Uterus (tissue), 4 donors: ENCODE data around the gene TMC8. TPM values are rescaled to one million over a fixed set of nuclear protein-coding genes. Genes with fewer than 3 reads are reported as not detected.

Experiments
- DNase-seq, 2 donors: peaks; one replicate each; pipeline ENCODE4 v3.0.0-alpha.2; 2019 to 2020
- H3K27ac ChIP-seq, 2 donors: fragments of 200-600 bp; sonication (generic); 1 replicate in 1 of 2; 2 replicates in 1 of 2; pipeline ENCODE4 v1.5.1; 2016 to 2018
- H3K27me3 ChIP-seq, 2 donors: fragments of 200-600 bp; sonication (generic); one replicate each; pipeline ENCODE4 v1.5.1; 2018 to 2019; ENCODE audit warnings: control low read depth in 1 of 2
- H3K36me3 ChIP-seq, 2 donors: fragments of 200-600 bp; sonication (generic); one replicate each; pipeline ENCODE4 v1.5.1; 2019; ENCODE audit warnings: control low read depth in 1 of 2
- H3K4me1 ChIP-seq, 2 donors: fragments of 200-600 bp; sonication (generic); one replicate each; pipeline ENCODE4 v1.5.1; 2018 to 2019; ENCODE audit warnings: control low read depth in 1 of 2
- H3K4me3 ChIP-seq, 2 donors: fragments of 200-600 bp; sonication (generic); 1 replicate in 1 of 2; 2 replicates in 1 of 2; pipeline ENCODE4 v1.5.1; 2018 to 2019; ENCODE audit warnings: mild to moderate bottlenecking in 1 of 2
- H3K9me3 ChIP-seq, 2 donors: fragments of 200-600 bp; sonication (generic); one replicate each; pipeline ENCODE4 v1.5.1; 2019; ENCODE audit warnings: control low read depth in 1 of 2
- POLR2A ChIP-seq, 2 donors: fragments of 450-650 bp; IDR thresholded peaks; one replicate each; pipeline ENCODE4 v1.6.1; 2016; ENCODE audit warnings: antibody characterized with exemption in 2 of 2, mild to moderate bottlenecking in 1 of 2, moderate library complexity in 1 of 2
- intact Hi-C: fragments of 100-400 bp; cut with DNase I; formaldehyde crosslinking; loops from one replicate; pipeline ENCODE4 v1.15.1; 2023; ENCODE audit warnings: low total_unique reads
- total RNA-seq, 4 donors: library from RNA; depleted of rRNA in 3 of 4; stranded (reverse); fragments of >200 nt in 3 of 4; gene quantifications; one replicate each; pipeline versions ENCODE4 v1.1.0 to v1.2.4, GENCODE V29; 2014 to 2023
- TF ChIP-seq, protein P1 (sequence below), 4 experiments: fragments of 200-600 bp in 2 of 4; fragments of 450-650 bp in 2 of 4; sonication (generic) in 2 of 4; IDR thresholded peaks; one replicate each; pipeline ENCODE4 v1.5.1; 2016 to 2019; ENCODE audit warnings: antibody characterized with exemption in 4 of 4, mild to moderate bottlenecking in 2 of 4, moderate library complexity in 1 of 4
- donor health status: DM: yes; HTN: yes; CAD: no.

Gene TMC8
- total RNA-seq, 4 donors from 2014 or later: 0.51 to 20.1 (median 3.1) TPM

- Histone ChIP-seq H3K27me3 (no peaks in the 10 kb centered on the region), H3K4me1 (no peaks in the 10 kb centered on the region), H3K4me3 (no peak overlapping the region), H3K36me3 (no peaks in the 10 kb centered on the region), H3K27ac (no peak overlapping the region), H3K9me3 (no peaks in the 10 kb centered on the region)
- intact Hi-C loops: no loop called here
- no peak for DNase-seq
- TF ChIP-seq, protein P1, sequence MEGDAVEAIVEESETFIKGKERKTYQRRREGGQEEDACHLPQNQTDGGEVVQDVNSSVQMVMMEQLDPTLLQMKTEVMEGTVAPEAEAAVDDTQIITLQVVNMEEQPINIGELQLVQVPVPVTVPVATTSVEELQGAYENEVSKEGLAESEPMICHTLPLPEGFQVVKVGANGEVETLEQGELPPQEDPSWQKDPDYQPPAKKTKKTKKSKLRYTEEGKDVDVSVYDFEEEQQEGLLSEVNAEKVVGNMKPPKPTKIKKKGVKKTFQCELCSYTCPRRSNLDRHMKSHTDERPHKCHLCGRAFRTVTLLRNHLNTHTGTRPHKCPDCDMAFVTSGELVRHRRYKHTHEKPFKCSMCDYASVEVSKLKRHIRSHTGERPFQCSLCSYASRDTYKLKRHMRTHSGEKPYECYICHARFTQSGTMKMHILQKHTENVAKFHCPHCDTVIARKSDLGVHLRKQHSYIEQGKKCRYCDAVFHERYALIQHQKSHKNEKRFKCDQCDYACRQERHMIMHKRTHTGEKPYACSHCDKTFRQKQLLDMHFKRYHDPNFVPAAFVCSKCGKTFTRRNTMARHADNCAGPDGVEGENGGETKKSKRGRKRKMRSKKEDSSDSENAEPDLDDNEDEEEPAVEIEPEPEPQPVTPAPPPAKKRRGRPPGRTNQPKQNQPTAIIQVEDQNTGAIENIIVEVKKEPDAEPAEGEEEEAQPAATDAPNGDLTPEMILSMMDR (IDR thresholded peaks at IDR 0.05): no peak
- no peak for TF ChIP-seq POLR2A (IDR thresholded peaks at IDR 0.05)
Observed at GRCh38 chr17:78109489-78109761, 21.1 kb upstream of the TMC8 start.

DNA sequence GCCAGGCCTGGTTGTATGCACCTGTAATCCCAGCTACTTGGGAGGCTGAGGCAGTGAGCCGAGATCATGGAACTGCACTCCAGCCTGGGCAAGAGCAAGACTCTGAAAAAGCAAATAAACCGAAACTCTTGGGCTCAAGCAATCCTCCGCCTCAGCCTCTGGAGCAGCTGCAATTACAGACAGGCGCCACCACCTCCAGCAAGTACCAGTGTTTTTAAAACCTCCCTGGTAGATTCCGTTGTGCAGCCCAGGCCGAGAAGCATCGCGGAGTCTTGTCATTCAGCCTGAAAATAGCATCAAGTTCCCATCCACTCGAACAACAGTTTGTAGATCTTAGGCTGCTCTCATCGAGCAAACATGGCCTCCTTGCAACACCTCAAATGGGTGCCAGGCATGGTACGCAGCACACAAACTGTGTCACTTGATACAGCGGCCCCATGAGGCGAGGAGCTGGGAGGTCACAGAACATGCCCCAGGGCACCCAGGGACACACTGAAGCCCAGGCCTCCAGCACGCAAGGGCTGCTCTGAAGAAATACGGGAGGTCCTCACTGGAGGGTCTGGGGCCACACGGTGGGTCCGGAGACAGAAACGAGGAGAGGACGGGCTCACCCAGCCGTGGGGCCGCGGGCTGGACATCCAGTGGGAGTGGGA is 20.1 kb upstream of the TMC8 start:
- DNase-seq: peak in 1 of 2 donors; percentile 15
- H3K4me1 ChIP-seq: no peaks in the 10 kb centered on the region
- no peak overlapping the region for H3K27ac ChIP-seq
- H3K9me3 ChIP-seq: no peaks in the 10 kb centered on the region
- no peaks in the 10 kb centered on the region for H3K27me3 ChIP-seq
- intact Hi-C loops: loop anchor here (5.0 kb wide), 1 partner anchor 67 kb away; no protein-coding TSS in a partner anchor
- TF ChIP-seq, protein P1 (IDR thresholded peaks at IDR 0.05): no peak
- no peak for TF ChIP-seq POLR2A (IDR thresholded peaks at IDR 0.05)
- no peaks in the 10 kb centered on the region for H3K36me3 ChIP-seq
- no peak overlapping the region for H3K4me3 ChIP-seq

DNA sequence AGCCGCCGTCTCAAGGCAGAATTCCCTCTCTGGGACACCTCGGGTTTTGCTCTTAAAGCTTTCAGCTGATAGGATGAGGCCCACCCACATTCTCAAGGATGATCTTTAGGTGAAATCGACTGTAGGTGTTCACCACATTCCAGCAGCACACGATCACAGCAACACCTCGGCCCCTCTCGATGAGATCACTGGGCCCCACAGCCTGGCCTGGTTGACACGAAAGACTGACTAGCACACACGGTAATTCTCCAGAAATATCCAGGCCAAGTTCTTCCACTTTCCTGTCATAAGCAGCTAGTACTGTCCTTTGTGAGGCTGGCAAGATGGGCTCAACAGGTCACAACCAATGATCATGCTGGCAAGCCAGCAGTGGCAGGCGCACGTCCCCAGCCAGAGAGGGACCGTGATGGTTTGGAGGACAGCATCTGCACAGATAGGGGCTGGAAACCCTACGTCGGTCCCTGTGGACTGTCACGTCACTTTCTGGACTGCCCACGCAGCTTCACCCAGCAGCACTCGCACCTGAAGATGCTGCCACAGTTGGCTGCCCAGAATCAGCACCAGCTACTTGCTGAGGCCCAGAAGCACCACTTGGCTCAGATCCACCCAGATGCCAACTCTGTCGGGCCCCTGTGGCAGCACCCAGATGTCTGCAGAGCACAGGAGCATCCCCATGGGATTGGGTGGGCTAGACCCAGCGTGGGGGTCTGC is 19.4 kb upstream of the TMC8 start:
- H3K27me3 ChIP-seq: no peaks in the 10 kb centered on the region
- DNase-seq: peak in 1 of 2 donors; percentile 16
- intact Hi-C loops: loop anchor here (5.0 kb wide), 1 partner anchor 66 kb away; no protein-coding TSS in a partner anchor
- no peaks in the 10 kb centered on the region for H3K4me1 ChIP-seq
- TF ChIP-seq POLR2A (IDR thresholded peaks at IDR 0.05): no peak
- TF ChIP-seq, protein P1 (IDR thresholded peaks at IDR 0.05): no peak
- H3K4me3 ChIP-seq: no peak overlapping the region
- H3K36me3 ChIP-seq: no peaks in the 10 kb centered on the region
- H3K27ac ChIP-seq: no peak overlapping the region
- no peaks in the 10 kb centered on the region for H3K9me3 ChIP-seq

DNA sequence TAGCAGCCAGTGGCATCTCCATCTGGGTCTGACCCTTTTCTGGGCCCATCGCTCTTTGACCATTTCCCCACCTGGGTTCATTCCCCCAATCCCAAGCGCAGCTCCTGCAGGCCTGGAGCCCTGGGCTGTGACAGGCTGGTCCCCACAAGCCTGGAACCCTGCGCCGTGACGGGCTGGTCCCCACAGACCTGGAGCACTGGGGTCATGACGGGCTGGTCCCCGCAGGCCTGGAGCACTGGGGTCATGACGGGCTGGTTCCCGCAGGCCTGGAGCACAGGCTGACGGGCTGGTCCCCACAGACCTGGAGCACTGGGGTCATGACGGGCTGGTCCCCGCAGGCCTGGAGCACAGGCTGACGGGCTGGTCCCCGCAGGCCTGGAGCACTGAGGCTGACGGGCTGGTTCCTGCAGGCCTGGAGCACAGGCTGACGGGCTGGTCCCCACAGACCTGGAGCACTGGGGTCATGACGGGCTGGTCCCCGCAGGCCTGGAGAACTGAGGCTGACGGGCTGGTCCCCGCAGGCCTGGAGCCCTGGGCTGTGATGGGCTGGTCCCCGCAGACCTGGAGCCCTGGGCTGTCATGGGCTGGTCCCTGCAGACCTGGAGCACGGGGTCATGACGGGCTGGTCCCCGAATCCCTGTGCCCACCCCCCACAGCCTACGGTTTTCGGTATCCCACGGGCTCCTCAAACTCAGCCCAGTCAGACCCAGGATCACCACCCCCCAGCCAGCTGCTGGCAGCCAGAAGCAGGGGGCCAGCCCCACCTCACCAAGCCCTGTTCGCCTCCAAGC is 18.6 kb upstream of the TMC8 start:
- Histone ChIP-seq H3K27ac (no peak overlapping the region), H3K9me3 (no peaks in the 10 kb centered on the region), H3K4me1 (no peaks in the 10 kb centered on the region), H3K27me3 (no peaks in the 10 kb centered on the region), H3K36me3 (no peaks in the 10 kb centered on the region), H3K4me3 (no peak overlapping the region)
- no peak for TF ChIP-seq POLR2A (IDR thresholded peaks at IDR 0.05)
- TF ChIP-seq, protein P1 (IDR thresholded peaks at IDR 0.05): no peak
- intact Hi-C loops: loop anchor here (5.0 kb wide), 1 partner anchor 65 kb away; no protein-coding TSS in a partner anchor
- DNase-seq: peak in 1 of 2 donors; percentile 19
